Measurements from ENCODE around the gene PRKAR2B. TPM values are rescaled to one million over a fixed set of nuclear protein-coding genes. Genes with fewer than 3 reads are reported as not detected.

Gene PRKAR2B
- total and polyA plus RNA-seq, 4 donors: 0.88 to 41.8 (median 1.6) TPM

- WGBS: 95% methylated on average over 1 of the region's 1 CpG
- H3K36me3 ChIP-seq (ENCODE audit: control insufficient read depth in 4 of 4, insufficient read depth in 3 of 4, low read depth in 1 of 4, low read length in 3 of 4): no peaks in the 10 kb centered on the region
- DNase-seq (ENCODE audit: low spot score): no peak
- H3K9ac ChIP-seq (ENCODE audit: low read depth in 1 of 2, low read length in 2 of 2): no peak overlapping the region
- TF ChIP-seq HNF4A (conservative IDR thresholded peaks at IDR 0.05) (no peak), ZBTB33 (IDR thresholded peaks at IDR 0.05) (no peak), RAD21 (IDR thresholded peaks at IDR 0.05) (no peak)
- H3K4me1 ChIP-seq (ENCODE audit: control insufficient read depth in 4 of 4, insufficient read depth in 4 of 4, low read length in 3 of 4): peaks cover 0 to 2% (median 0%) of the 10 kb centered on the region in 4 donors
- H3K9me3 ChIP-seq (ENCODE audit: control insufficient read depth in 4 of 4, low read length in 3 of 4): no peaks in the 10 kb centered on the region
- H3K4me3 ChIP-seq (ENCODE audit: low read depth in 1 of 3, low read length in 3 of 3): no peak overlapping the region
- H3K27me3 ChIP-seq (ENCODE audit: control insufficient read depth in 4 of 4, insufficient read depth in 4 of 4, low read length in 3 of 4): no peaks in the 10 kb centered on the region
- H3K27ac ChIP-seq (ENCODE audit: low read depth in 1 of 2, low read length in 2 of 2): no peak overlapping the region
Observed at GRCh38 chr7:107072133-107072532, 27.6 kb downstream of the PRKAR2B start.

GRCh38 chr7:107075863-107076574, 31.5 kb downstream of the PRKAR2B start:
- Histone ChIP-seq H3K9me3 (ENCODE audit: control insufficient read depth in 4 of 4, low read length in 3 of 4) (no peaks in the 10 kb centered on the region), H3K27ac (ENCODE audit: low read depth in 1 of 2, low read length in 2 of 2) (no peak overlapping the region), H3K4me1 (ENCODE audit: control insufficient read depth in 4 of 4, insufficient read depth in 4 of 4, low read length in 3 of 4) (no peaks in the 10 kb centered on the region), H3K27me3 (ENCODE audit: control insufficient read depth in 4 of 4, insufficient read depth in 4 of 4, low read length in 3 of 4) (no peaks in the 10 kb centered on the region), H3K4me3 (ENCODE audit: low read depth in 1 of 3, low read length in 3 of 3) (no peak overlapping the region), H3K36me3 (ENCODE audit: control insufficient read depth in 4 of 4, insufficient read depth in 3 of 4, low read depth in 1 of 4, low read length in 3 of 4) (no peaks in the 10 kb centered on the region), H3K9ac (ENCODE audit: low read depth in 1 of 2, low read length in 2 of 2) (no peak overlapping the region)
- no peak for TF ChIP-seq FOXA2 (IDR thresholded peaks at IDR 0.05)
- no peak for TF ChIP-seq RAD21 (IDR thresholded peaks at IDR 0.05)
- no peak for TF ChIP-seq JUND (IDR thresholded peaks at IDR 0.05)
- no peak for TF ChIP-seq HNF4G (IDR thresholded peaks at IDR 0.05)
- TF ChIP-seq ATF3 (IDR thresholded peaks at IDR 0.05): no peak
- no peak for TF ChIP-seq SP1 (IDR thresholded peaks at IDR 0.05)
- TF ChIP-seq NR2F2 (IDR thresholded peaks at IDR 0.05): no peak
- no peak for TF ChIP-seq MAX (IDR thresholded peaks at IDR 0.05)
- TF ChIP-seq ZBTB33 (IDR thresholded peaks at IDR 0.05): no peak
- TF ChIP-seq GABPA (IDR thresholded peaks at IDR 0.05 in 1 of 2, conservative IDR thresholded peaks at IDR 0.05 in 1 of 2): no peak
- no peak for TF ChIP-seq HNF4A (conservative IDR thresholded peaks at IDR 0.05)
- TF ChIP-seq EGR1 (IDR thresholded peaks at IDR 0.05; ENCODE audit: low read depth in 2 of 2): no peak
- no peak for TF ChIP-seq CTCF (IDR thresholded peaks at IDR 0.05; ENCODE audit: low read depth, low read length, missing input control)
- no peak for TF ChIP-seq RXRA (IDR thresholded peaks at IDR 0.05)
- no peak for TF ChIP-seq FOXA1 (IDR thresholded peaks at IDR 0.05)
- TF ChIP-seq YY1 (IDR thresholded peaks at IDR 0.05): no peak
- no peak for DNase-seq (ENCODE audit: low spot score)
- WGBS: 83% methylated on average over 6 of the region's 6 CpGs
